H1 (cell line): ENCODE measurements around the gene SLFN14. TPM values are rescaled to one million over a fixed set of nuclear protein-coding genes. Genes with fewer than 3 reads are reported as not detected.

Experiments
- CTCF ChIA-PET: fragments of 300-600 bp; sonication (Branson Sonifier 250); formaldehyde crosslinking; loops from one replicate; lab custom pipeline; 2021; ENCODE audit not compliant: partially characterized antibody; lab: Charles Lee
- POLR2A ChIA-PET: fragments of 300-600 bp; sonication (Branson Sonifier 250); formaldehyde crosslinking; loops from one replicate; lab custom pipeline; 2021; ENCODE audit warnings: inconsistent platforms; ENCODE audit not compliant: partially characterized antibody; lab: Charles Lee
- DNase-seq, 2 experiments: peaks; one replicate each; pipeline versions ENCODE4 v3.0.0 to v3.0.0-alpha.2; 2010 to 2022; ENCODE audit warnings: low spot score in 2 of 2, low read depth in 1 of 2, mixed read lengths in 1 of 2
- FAIRE-seq: peaks from 2 replicates; lab custom pipeline; 2011; peaks lifted over from hg19 to GRCh38; lab: Jason Lieb, UNC
- H2AFZ ChIP-seq: 2 replicates; pipeline ENCODE4 v1.8.1; 2012; ENCODE audit warnings: low read length, inconsistent platforms
- H2AK5ac ChIP-seq: 2 replicates; pipeline ENCODE4 v1.6.1; 2013; ENCODE audit warnings: low read depth, low read length
- H2BK120ac ChIP-seq: replicated peaks from 2 replicates; pipeline ENCODE3; 2013; ENCODE audit warnings: low read depth, low read length, inconsistent platforms
- H2BK12ac ChIP-seq: 2 replicates; pipeline ENCODE4 v1.6.1; 2013; ENCODE audit warnings: low read depth, low read length
- H2BK15ac ChIP-seq: 2 replicates; pipeline ENCODE4 v1.6.1; 2013; ENCODE audit warnings: low read length
- H2BK20ac ChIP-seq: 2 replicates; pipeline ENCODE4 v1.6.1; 2013; ENCODE audit warnings: low read length
- H2BK5ac ChIP-seq: 2 replicates; pipeline ENCODE4 v1.6.1; 2013; ENCODE audit warnings: low read depth, low read length
- H3K14ac ChIP-seq: 2 replicates; pipeline ENCODE4 v1.6.1; 2013; ENCODE audit warnings: inconsistent platforms; ENCODE audit not compliant: insufficient read length
- H3K18ac ChIP-seq: 2 replicates; pipeline ENCODE4 v1.6.1; 2013; ENCODE audit warnings: low read length; ENCODE audit errors: extremely low read depth
- H3K23ac ChIP-seq: 2 replicates; pipeline ENCODE4 v1.6.1; 2013; ENCODE audit warnings: inconsistent platforms; ENCODE audit not compliant: insufficient read length
- H3K23me2 ChIP-seq: 2 replicates; pipeline ENCODE4 v1.6.1; 2013; ENCODE audit warnings: low read depth, low read length
- H3K27ac ChIP-seq: 2 replicates; pipeline ENCODE4 v1.6.1; 2011; ENCODE audit warnings: low read depth, low read length, inconsistent platforms
- H3K27me3 ChIP-seq, 4 experiments: replicated peaks in 1 of 4; 1 replicate in 1 of 4; 2 replicates in 3 of 4; pipeline versions ENCODE4 v1.6.1 to v1.8.1; 2011 to 2013; ENCODE audit warnings: low read length in 3 of 4, mild to moderate bottlenecking in 3 of 4, inconsistent platforms in 2 of 4, mixed read lengths in 2 of 4, moderate library complexity in 1 of 4; ENCODE audit not compliant: control insufficient read depth in 3 of 4, insufficient read depth in 3 of 4; ENCODE audit errors: extremely low read depth in 1 of 4
- H3K36me3 ChIP-seq, 4 experiments: 2 replicates each; pipeline versions ENCODE4 v1.6.1 to v1.8.1; 2011 to 2013; ENCODE audit warnings: mild to moderate bottlenecking in 4 of 4, low read length in 3 of 4, moderate library complexity in 2 of 4, control low read depth in 1 of 4, inconsistent platforms in 1 of 4; ENCODE audit not compliant: insufficient read depth in 4 of 4, control insufficient read depth in 2 of 4
- H3K4ac ChIP-seq: replicated peaks from 2 replicates; pipeline ENCODE3; 2013; ENCODE audit warnings: low read length, low read depth, mixed read lengths, inconsistent platforms; ENCODE audit not compliant: insufficient read length
- H3K4me1 ChIP-seq, 4 experiments: replicated peaks in 1 of 4; 1 replicate in 1 of 4; 2 replicates in 3 of 4; pipeline versions ENCODE4 v1.6.1 to v1.8.1; 2011 to 2013; ENCODE audit warnings: low read length in 3 of 4, inconsistent platforms in 2 of 4, mixed read lengths in 1 of 4; ENCODE audit not compliant: insufficient read depth in 4 of 4, control insufficient read depth in 3 of 4
- H3K4me2 ChIP-seq, 2 experiments: 2 replicates each; pipeline versions ENCODE4 v1.6.1 to v1.8.1; 2011 to 2013; ENCODE audit warnings: low read depth in 2 of 2, low read length in 2 of 2, control low read depth in 1 of 2, inconsistent platforms in 1 of 2, mild to moderate bottlenecking in 1 of 2; ENCODE audit not compliant: insufficient read depth in 1 of 2
- H3K4me3 ChIP-seq, 4 experiments: fragments of 200-600, 300-600 bp in 1 of 4; sonication (generic), shearing (Covaris generic), sonication (Bioruptor Twin) in 1 of 4; 2 replicates each; pipeline versions ENCODE4 v1.5.1 to v1.8.1; 2011 to 2016; ENCODE audit warnings: low read length in 4 of 4, low read depth in 3 of 4, control low read depth in 2 of 4, inconsistent platforms in 2 of 4, mild to moderate bottlenecking in 2 of 4, mixed read lengths in 1 of 4, moderate library complexity in 1 of 4; ENCODE audit not compliant: insufficient read depth in 2 of 4; ENCODE audit errors: extremely low read depth in 1 of 4
- H3K56ac ChIP-seq: replicated peaks from 2 replicates; pipeline ENCODE3; 2013; ENCODE audit warnings: low read depth, mild to moderate bottlenecking, mixed read lengths, low read length, inconsistent platforms; ENCODE audit not compliant: insufficient read length
- H3K79me1 ChIP-seq: 2 replicates; pipeline ENCODE4 v1.6.1; 2013; ENCODE audit warnings: low read depth, low read length, control low read depth
- H3K79me2 ChIP-seq, 2 experiments: 2 replicates each; pipeline versions ENCODE4 v1.6.1 to v1.8.1; 2012 to 2013; ENCODE audit warnings: low read length in 2 of 2, mild to moderate bottlenecking in 2 of 2, inconsistent platforms in 1 of 2; ENCODE audit not compliant: insufficient read depth in 2 of 2, control insufficient read depth in 1 of 2
- H3K9ac ChIP-seq, 4 experiments: replicated peaks in 1 of 4; 1 replicate in 1 of 4; 2 replicates in 3 of 4; pipeline versions ENCODE4 v1.6.1 to v1.8.1; 2011 to 2013; ENCODE audit warnings: low read depth in 3 of 4, low read length in 3 of 4, control low read depth in 2 of 4, mild to moderate bottlenecking in 2 of 4, moderate library complexity in 2 of 4, inconsistent platforms in 1 of 4; ENCODE audit errors: extremely low read depth in 1 of 4
- H3K9me3 ChIP-seq, 2 experiments: 2 replicates each; pipeline versions ENCODE4 v1.6.1 to v1.8.1; 2012 to 2013; ENCODE audit warnings: mild to moderate bottlenecking in 2 of 2, moderate library complexity in 2 of 2, control low read depth in 1 of 2, inconsistent platforms in 1 of 2, low read depth in 1 of 2, low read length in 1 of 2, mixed read lengths in 1 of 2; ENCODE audit not compliant: insufficient read depth in 2 of 2
- H4K20me1 ChIP-seq, 2 experiments: replicated peaks in 1 of 2; 2 replicates each; pipeline versions ENCODE3 to v1.8.1; 2011 to 2013; ENCODE audit warnings: inconsistent platforms in 2 of 2, low read length in 2 of 2, mild to moderate bottlenecking in 1 of 2; ENCODE audit not compliant: insufficient read depth in 2 of 2, control insufficient read depth in 1 of 2
- H4K5ac ChIP-seq: 2 replicates; pipeline ENCODE4 v1.6.1; 2013; ENCODE audit warnings: low read length, low read depth, mixed read lengths, inconsistent platforms; ENCODE audit not compliant: insufficient read length
- H4K8ac ChIP-seq: 2 replicates; pipeline ENCODE4 v1.8.0; 2013; ENCODE audit warnings: mild to moderate bottlenecking, moderate library complexity, low read length, inconsistent platforms; ENCODE audit not compliant: insufficient read depth; ENCODE audit errors: extremely low read depth
- H4K91ac ChIP-seq: replicated peaks from 2 replicates; pipeline ENCODE3; 2013; ENCODE audit warnings: low read length, mixed read lengths, inconsistent platforms; ENCODE audit not compliant: insufficient read length
- BACH1 ChIP-seq: IDR thresholded peaks from 2 replicates; pipeline ENCODE4 v1.6.1; 2012; ENCODE audit warnings: low read length, improper control_type of control experiment
- CHD2 ChIP-seq: IDR thresholded peaks from 2 replicates; pipeline ENCODE4 v1.6.1; 2012; ENCODE audit warnings: low read length, improper control_type of control experiment
- NRF1 ChIP-seq: IDR thresholded peaks from 2 replicates; pipeline ENCODE4 v1.6.1; 2011; ENCODE audit warnings: mild to moderate bottlenecking, low read depth, low read length, improper control_type of control experiment
- POLR2AphosphoS5 ChIP-seq: IDR thresholded peaks from 2 replicates; pipeline ENCODE4 v1.6.1; 2011; ENCODE audit warnings: low read depth, low read length
- TAF7 ChIP-seq: optimal IDR thresholded peaks from 2 replicates; pipeline ENCODE3; 2011; ENCODE audit warnings: low read depth, mild to moderate bottlenecking, inconsistent platforms, low read length, moderate library complexity, borderline replicate concordance
- ZNF274 ChIP-seq: IDR thresholded peaks from 2 replicates; pipeline ENCODE4 v1.7.0; 2012; ENCODE audit warnings: low read length, borderline replicate concordance; ENCODE audit errors: extremely low read depth
- WGBS, 2 experiments: shearing (Covaris generic) in 1 of 2; methylation state at CpG; one replicate each; pipeline versions ENCODE4 v1.1.6 to v1.1.7; 2013 to 2015; ENCODE audit warnings: low lambda C conversion rate in 2 of 2, mixed read lengths in 2 of 2, inconsistent platforms in 1 of 2, low coverage in 1 of 2, missing lambda C conversion rate in 1 of 2; ENCODE audit not compliant: insufficient replicate concordance in 2 of 2, insufficient coverage in 1 of 2, insufficient read length in 1 of 2; ENCODE audit errors: extremely low coverage in 1 of 2, missing lambda C conversion rate in 1 of 2; 5-methylcytosine and 5-hydroxymethylcytosine counted together
- polyA plus RNA-seq, 7 experiments: library from polyadenylated mRNA; depleted of rRNA in 3 of 7; stranded (reverse) in 5 of 7; unstranded in 2 of 7; fragments of >200 nt in 5 of 7; fragments of 200-250 nt in 2 of 7; gene quantifications; 1 replicate in 5 of 7; 2 replicates in 1 of 7; 4 replicates in 1 of 7; pipeline versions ENCODE4 v1.2.1 to v1.2.3, GENCODE V29; 2011 to 2013; ENCODE audit warnings: missing spikeins in 2 of 7, mixed read lengths in 2 of 7
- total RNA-seq: library from RNA; stranded (reverse); fragmentation: NEBNext Ultra II Directional; extraction: Animal tissue kit (Norgen Biotek cat#: 25700); gene quantifications from 2 replicates; pipeline ENCODE4 v1.2.1, GENCODE V29; 2021

The SLFN14 gene
- total and polyA plus RNA-seq, 2 of the 8 experiments (the other 6 are each of a cell fraction or from before 2014, with no cell fraction given): 0.03 TPM; not detected in 1

DNA sequence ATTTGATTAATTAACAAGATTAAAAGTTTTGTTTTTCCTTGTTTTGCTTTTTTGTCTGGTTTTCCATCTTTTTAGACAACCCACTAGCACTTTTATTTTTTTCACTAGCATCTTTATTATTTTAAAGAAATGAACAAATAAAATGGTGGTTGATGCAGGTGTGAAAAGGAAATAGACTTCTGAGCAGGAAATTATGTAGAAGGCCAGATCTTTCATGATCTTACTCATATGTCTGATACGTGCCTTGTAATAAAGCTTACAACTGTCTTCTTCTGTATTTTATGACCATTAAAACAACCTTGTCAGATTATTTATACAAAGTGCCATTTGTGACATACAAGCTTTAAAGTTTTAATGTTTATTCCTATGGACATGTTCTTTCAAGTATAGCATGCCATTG is 29.5 kb downstream of the SLFN14 start:
- H3K27me3 ChIP-seq: no peaks in the 10 kb centered on the region
- no peak for TF ChIP-seq NRF1
- no peak for TF ChIP-seq BACH1
- no peak for TF ChIP-seq TAF7
- no peak for TF ChIP-seq CHD2
- TF ChIP-seq POLR2AphosphoS5: no peak
- no peak for TF ChIP-seq ZNF274
- no peaks in the 10 kb centered on the region for H3K4me1 ChIP-seq
- H3K23me2 ChIP-seq: no peaks in the 10 kb centered on the region
- no peak overlapping the region for H3K18ac ChIP-seq
- H3K27ac ChIP-seq: no peak overlapping the region
- FAIRE-seq (no peak), DNase-seq (no peak)
- no peak overlapping the region for H3K4ac ChIP-seq
- no peaks in the 10 kb centered on the region for H3K9me3 ChIP-seq
- POLR2A ChIA-PET: no interaction called here
- H2BK120ac ChIP-seq: no peak overlapping the region
- H4K8ac ChIP-seq: no peak overlapping the region
- H2AK5ac ChIP-seq: no peak overlapping the region
- H4K20me1 ChIP-seq: no peaks in the 10 kb centered on the region
- no peak overlapping the region for H3K9ac ChIP-seq
- H2AFZ ChIP-seq: no peak overlapping the region
- no peak overlapping the region for H2BK15ac ChIP-seq
- no peak overlapping the region for H2BK12ac ChIP-seq
- H2BK20ac ChIP-seq: no peak overlapping the region
- CTCF ChIA-PET: interaction anchor here (5.2 kb wide), 1 partner anchor 217 kb away, joined by 48 read pairs; no protein-coding TSS in a partner anchor
- H3K79me2 ChIP-seq: no peaks in the 10 kb centered on the region
- no peaks in the 10 kb centered on the region for H3K79me1 ChIP-seq
- 94% methylated on average over 1 of the region's 1 CpG; no CpG with 5 or more reads in 1 of the 2 experiments for WGBS, 2 experiments
- H3K36me3 ChIP-seq: no peaks in the 10 kb centered on the region
- no peak overlapping the region for H4K5ac ChIP-seq
- no peak overlapping the region for H3K4me2 ChIP-seq
- no peak overlapping the region for H3K4me3 ChIP-seq
- no peak overlapping the region for H3K14ac ChIP-seq
- no peak overlapping the region for H2BK5ac ChIP-seq
- H3K56ac ChIP-seq: no peak overlapping the region
- H3K23ac ChIP-seq: no peak overlapping the region
- H4K91ac ChIP-seq: no peak overlapping the region
